ENCODE results near the gene MTFR2. TPM values are rescaled to one million over a fixed set of nuclear protein-coding genes. Genes with fewer than 3 reads are reported as not detected.

The MTFR2 gene
- total and polyA plus RNA-seq, 2 donors (not counting 3 experiments of a cell fraction or from before 2014, with no cell fraction given), result 7.7 to 8.7 TPM

GRCh38 chr6:136290410-136291010, 40.4 kb upstream of the MTFR2 start:
- H3K9ac ChIP-seq (replicated peaks; ENCODE audit: extremely low read depth, insufficient read depth, low read length), result peak overlapping the region; percentile 99
- TSS peak; percentile 94 for BruUV-seq (replicated peaks)
- no peaks in the 10 kb centered on the region for H3K9me1 ChIP-seq (replicated peaks; ENCODE audit: control insufficient read depth, extremely low read depth, insufficient read depth, low read length)
- H3K4me2 ChIP-seq (ENCODE audit: insufficient read depth, low read length), result peak overlapping the region; percentile 70
- peak overlapping the region in 2 of 3 experiments; percentile 44 to 53 for H3K4me3 ChIP-seq (replicated peaks in 1 of 3; ENCODE audit: insufficient read depth in 1 of 3, low read depth in 1 of 3, low read length in 3 of 3)
- peaks cover 24% of the 10 kb centered on the region for H3K4me1 ChIP-seq (ENCODE audit: control insufficient read depth, extremely low read depth, insufficient read depth, low read length)
- intact Hi-C loops (cut with micrococcal nuclease) (loop anchor here (10.0 kb wide), 1 partner anchor 534 kb away; the partner anchor contains the start of gene PEX7), dilution Hi-C loops (cut with MboI; ENCODE audit: extremely low pct_ligation_motif_present, low sequenced_read_pairs) (no loop called here)
- H3K36me3 ChIP-seq (ENCODE audit: control insufficient read depth in 2 of 2, extremely low read depth in 1 of 2, insufficient read depth in 2 of 2, low read length in 2 of 2), result no peaks in the 10 kb centered on the region
- peak; percentile 89 for DNase-seq (ENCODE audit: low read depth, low spot score)
- H3K27me3 ChIP-seq (ENCODE audit: control insufficient read depth in 2 of 2, insufficient read depth in 2 of 2, low read length in 2 of 2), result peaks cover 0 to 3% of the 10 kb centered on the region in 2 experiments
- H4K20me1 ChIP-seq (replicated peaks; ENCODE audit: control insufficient read depth, extremely low read depth, insufficient read depth, low read length), result peaks cover 9% of the 10 kb centered on the region
- H3K79me2 ChIP-seq (ENCODE audit: control insufficient read depth, insufficient read depth, low read length), result peaks cover 39% of the 10 kb centered on the region
- ChIA-PET POLR2A (interaction anchor here (0.6 to 1.9 kb wide), 9 partner anchors 13 to 792 kb away, joined by 3 to 11 read pairs (median 3); partner anchors contain the start of genes AHI1 and MTFR2), CTCF (interaction anchor here (1.0 to 3.9 kb wide), 5 partner anchors 8 to 792 kb away, joined by 4 to 28 read pairs (median 4); partner anchors contain the start of genes MAP3K5 and MTFR2)
- peak; percentile 73 for FAIRE-seq
- H2AFZ ChIP-seq (ENCODE audit: low read depth, low read length), result peak overlapping the region; percentile 14
- H3K27ac ChIP-seq (ENCODE audit: insufficient read depth, low read depth, low read length), result peak overlapping the region; percentile 96
- no peaks in the 10 kb centered on the region for H3K9me3 ChIP-seq (replicated peaks; ENCODE audit: control insufficient read depth, insufficient read depth, low read length)
- TF ChIP-seq MAX (IDR thresholded peaks at IDR 0.05; ENCODE audit: insufficient read depth, insufficient read length), result peak; percentile 69
- no peak for TF ChIP-seq FOS (IDR thresholded peaks at IDR 0.05; ENCODE audit: borderline replicate concordance, insufficient read depth, low read length)

- Histone ChIP-seq H3K4me1 (ENCODE audit: control insufficient read depth, extremely low read depth, insufficient read depth, low read length) (peaks cover 30% of the 10 kb centered on the region), H3K4me2 (ENCODE audit: insufficient read depth, low read length) (peak within 1 kb of the TSS; percentile 98), H3K79me2 (ENCODE audit: control insufficient read depth, insufficient read depth, low read length) (peaks cover 46% of the 10 kb centered on the region), H3K27me3 (ENCODE audit: control insufficient read depth in 2 of 2, insufficient read depth in 2 of 2, low read length in 2 of 2) (peaks cover 0 to 3% of the 10 kb centered on the region in 2 experiments), H2AFZ (ENCODE audit: low read depth, low read length) (peak within 1 kb of the TSS; percentile 14), H3K27ac (ENCODE audit: insufficient read depth, low read depth, low read length) (peak within 1 kb of the TSS; percentile 96), H3K9me3 (replicated peaks; ENCODE audit: control insufficient read depth, insufficient read depth, low read length) (no peaks in the 10 kb centered on the region), H3K9me1 (replicated peaks; ENCODE audit: control insufficient read depth, extremely low read depth, insufficient read depth, low read length) (no peaks in the 10 kb centered on the region), H3K4me3 (replicated peaks in 1 of 3; ENCODE audit: insufficient read depth in 1 of 3, low read depth in 1 of 3, low read length in 3 of 3) (peak within 1 kb of the TSS; percentile 38 to 90 (median 70)), H4K20me1 (replicated peaks; ENCODE audit: control insufficient read depth, extremely low read depth, insufficient read depth, low read length) (peaks cover 9% of the 10 kb centered on the region), H3K36me3 (ENCODE audit: control insufficient read depth in 2 of 2, extremely low read depth in 1 of 2, insufficient read depth in 2 of 2, low read length in 2 of 2) (no peaks in the 10 kb centered on the region), H3K9ac (replicated peaks; ENCODE audit: extremely low read depth, insufficient read depth, low read length) (peak within 1 kb of the TSS; percentile 99)
- TF ChIP-seq MYC (IDR thresholded peaks at IDR 0.05; ENCODE audit: low read depth, low read length), result no peak
- TF ChIP-seq FOS (IDR thresholded peaks at IDR 0.05; ENCODE audit: borderline replicate concordance, insufficient read depth, low read length), result no peak
- no peak for TF ChIP-seq CTCF (IDR thresholded peaks at IDR 0.05; ENCODE audit: extremely low read depth in 1 of 2, insufficient read depth in 1 of 2, low read depth in 1 of 2, low read length in 2 of 2)
- peak; percentile 98 for TF ChIP-seq POLR2A (IDR thresholded peaks at IDR 0.05; ENCODE audit: low read depth, low read length)
- TF ChIP-seq GATA2 (IDR thresholded peaks at IDR 0.05; ENCODE audit: insufficient read depth, insufficient read length, low read depth, low read length), result no peak
- no peak for TF ChIP-seq JUN (IDR thresholded peaks at IDR 0.05; ENCODE audit: borderline replicate concordance, insufficient read depth, insufficient read length, low read depth)
- TF ChIP-seq POLR2AphosphoS5 (IDR thresholded peaks at IDR 0.05; ENCODE audit: insufficient read depth, low read depth, low read length), result peak; percentile 96
- no peak for TF ChIP-seq EZH2 (IDR thresholded peaks at IDR 0.05; ENCODE audit: borderline replicate concordance, low read depth, low read length, severe bottlenecking)
- peak; percentile 21 for TF ChIP-seq MAX (IDR thresholded peaks at IDR 0.05; ENCODE audit: insufficient read depth, insufficient read length)
- ChIA-PET POLR2A (interaction anchor here (0.6 to 1.9 kb wide), 11 partner anchors 14 to 792 kb away, joined by 3 to 11 read pairs (median 3); partner anchors contain the start of genes AHI1 and MTFR2), CTCF (interaction anchor here (1.0 to 3.9 kb wide), 5 partner anchors 9 to 792 kb away, joined by 4 to 28 read pairs (median 4); partner anchors contain the start of genes MAP3K5 and MTFR2)
- BruUV-seq (replicated peaks), result no TSS peak
- dilution Hi-C loops (cut with MboI; ENCODE audit: extremely low pct_ligation_motif_present, low sequenced_read_pairs) (no loop called here), intact Hi-C loops (cut with micrococcal nuclease) (loop anchor here (1.0 to 10.0 kb wide), 7 partner anchors 39 to 933 kb away; partner anchors contain the start of genes AHI1, MAP3K5, MTFR2 and PEX7)
- peak; percentile 95 for FAIRE-seq
- peak; percentile 100 for DNase-seq (ENCODE audit: low read depth, low spot score)
These were observed 39.7 kb upstream of the MTFR2 start, which contains the start of gene BCLAF1 for GRCh38 chr6:136289579-136290409. Gene BCLAF1 (minus strand): TSS chr6:136289846. CDS start chr6:136279866, 9,980 bp downstream.
